ENCODE data around the gene ZNF438.

Gene ZNF438

DNA sequence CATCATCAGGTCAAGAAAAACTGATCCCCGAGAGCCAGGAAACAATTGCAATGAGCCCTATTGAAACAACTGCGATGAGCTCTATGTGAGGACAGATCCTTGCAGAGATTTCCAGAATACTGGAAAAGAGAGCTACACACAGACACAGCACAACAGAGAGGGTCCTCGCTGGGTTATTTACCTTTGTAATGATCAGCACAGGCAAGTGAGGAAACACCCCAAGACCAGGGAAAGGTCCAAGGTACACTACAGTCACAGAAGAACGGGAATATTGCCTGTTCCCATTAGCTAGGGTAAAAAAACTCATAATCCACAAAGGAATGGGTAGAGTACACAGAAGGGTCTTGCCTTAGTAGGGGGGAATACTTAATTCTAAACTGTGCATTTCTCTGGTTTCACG is 152.7 kb downstream of the ZNF438 start:
- DNase-seq (ENCODE audit: low spot score): no peak

GRCh38 chr10:30877111-30877510 is 154.6 kb downstream of the ZNF438 start:
- no peak for DNase-seq (ENCODE audit: low spot score)

GRCh38 chr10:30873411-30873810 is 158.3 kb downstream of the ZNF438 start:
- no peak for DNase-seq (ENCODE audit: low spot score)

DNA sequence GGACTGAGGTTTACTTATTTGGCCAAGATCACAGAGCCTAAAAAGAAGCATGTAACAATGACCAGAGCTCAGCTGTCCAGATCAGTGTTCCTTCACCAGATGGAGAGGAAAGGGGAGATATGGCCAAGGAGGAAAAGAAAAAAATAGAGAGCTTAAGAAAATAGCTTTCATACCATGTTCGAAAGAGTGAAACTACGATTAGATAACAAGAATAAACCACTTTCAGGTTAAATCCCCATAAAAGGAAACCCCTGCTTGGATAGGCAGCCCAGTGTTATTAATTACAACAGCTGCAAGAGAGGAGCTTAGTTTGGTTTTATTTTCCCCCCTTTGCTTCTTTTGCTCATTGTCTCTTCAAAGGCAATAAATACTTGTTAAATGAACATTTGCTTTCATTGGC is 160.8 kb downstream of the ZNF438 start:
- no peak for DNase-seq (ENCODE audit: low spot score)

DNA sequence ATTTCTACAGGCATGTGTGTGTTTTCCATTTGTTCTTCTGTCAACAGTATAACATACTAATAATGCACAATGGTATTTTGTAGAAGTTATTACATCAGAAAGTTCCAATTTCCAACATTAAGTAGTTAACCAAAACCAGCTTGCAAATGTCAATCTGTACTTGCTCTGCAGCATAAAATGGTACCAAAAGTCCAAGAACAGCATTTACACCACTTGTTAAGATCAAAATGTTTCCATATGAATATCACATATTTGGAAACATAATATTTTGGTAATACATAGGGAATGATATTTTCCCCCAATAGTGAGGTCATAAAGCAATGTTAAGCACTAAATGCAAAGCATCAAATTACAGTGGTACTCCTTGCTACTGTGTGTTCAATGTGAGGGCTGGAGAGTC is 162.1 kb downstream of the ZNF438 start:
- no peak for DNase-seq (ENCODE audit: low spot score)

- no peak for DNase-seq (ENCODE audit: low spot score)
Observed at GRCh38 chr10:30868611-30869010, 163.1 kb downstream of the ZNF438 start.

GRCh38 chr10:30866896-30867295 is 164.8 kb downstream of the ZNF438 start:
- no peak for DNase-seq (ENCODE audit: low spot score)

DNA sequence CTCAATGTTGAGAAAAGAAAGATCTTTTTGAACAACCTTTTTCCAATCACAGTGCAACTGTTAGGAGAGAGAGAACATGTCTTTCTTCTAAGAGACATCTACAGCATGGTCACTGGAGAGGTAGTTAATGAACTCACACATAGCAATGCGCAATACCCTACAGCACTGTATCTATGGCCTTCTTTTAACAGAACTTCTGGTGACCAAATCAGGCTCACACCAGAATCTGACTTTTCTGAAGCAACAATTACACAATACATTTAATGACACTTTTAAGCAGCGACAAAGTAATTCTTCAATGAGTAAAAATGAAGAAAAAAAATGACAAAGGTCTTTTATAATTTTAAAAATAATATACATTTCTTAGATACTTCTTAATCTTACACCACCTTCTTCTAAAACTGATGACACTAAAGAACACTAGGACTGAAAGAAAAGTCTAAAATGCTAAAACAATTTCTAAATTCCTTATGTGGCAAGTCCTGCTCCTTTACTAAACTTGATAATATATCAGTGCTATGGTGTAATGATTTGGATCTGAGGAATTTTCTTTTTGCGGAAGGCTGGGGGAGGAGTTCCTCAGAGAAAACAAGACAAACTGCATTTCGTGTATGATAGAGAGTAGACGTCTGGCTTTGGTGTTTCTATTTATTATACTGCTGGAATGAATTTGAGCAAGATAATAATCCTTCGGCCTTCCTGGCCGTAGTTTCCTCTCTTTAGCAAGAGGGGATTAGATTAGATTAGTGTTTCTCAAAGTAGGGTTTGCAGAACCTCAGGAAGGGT is 166.3 kb downstream of the ZNF438 start:
- DNase-seq (ENCODE audit: low spot score): no peak

GRCh38 chr10:30863516-30864210 is 168.0 kb downstream of the ZNF438 start:
- no peak for DNase-seq (ENCODE audit: low spot score)

- no peak for DNase-seq (ENCODE audit: low spot score)
Observed at GRCh38 chr10:30862486-30862885, 169.2 kb downstream of the ZNF438 start.

GRCh38 chr10:30861976-30862375 is 169.7 kb downstream of the ZNF438 start:
- no peak for DNase-seq (ENCODE audit: low spot score)

DNA sequence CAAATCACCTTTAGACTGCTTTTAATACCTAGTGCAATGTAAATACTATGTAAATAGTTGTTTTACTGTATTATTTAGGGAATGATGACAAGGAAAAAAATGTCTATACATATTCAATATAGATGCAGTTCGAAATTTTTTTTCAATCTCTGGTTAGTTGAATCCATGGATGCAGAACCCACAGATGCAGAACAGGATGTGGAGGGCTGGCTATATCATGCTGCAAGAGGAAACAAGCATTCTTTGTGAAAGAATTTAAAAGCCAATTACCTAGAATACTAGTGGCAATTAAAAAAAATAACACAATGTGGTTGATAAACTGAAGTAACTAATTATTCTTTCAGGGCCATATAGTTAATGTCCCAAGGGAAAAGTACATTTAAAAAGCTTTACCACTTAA is 170.4 kb downstream of the ZNF438 start:
- no peak for DNase-seq (ENCODE audit: low spot score)

DNA sequence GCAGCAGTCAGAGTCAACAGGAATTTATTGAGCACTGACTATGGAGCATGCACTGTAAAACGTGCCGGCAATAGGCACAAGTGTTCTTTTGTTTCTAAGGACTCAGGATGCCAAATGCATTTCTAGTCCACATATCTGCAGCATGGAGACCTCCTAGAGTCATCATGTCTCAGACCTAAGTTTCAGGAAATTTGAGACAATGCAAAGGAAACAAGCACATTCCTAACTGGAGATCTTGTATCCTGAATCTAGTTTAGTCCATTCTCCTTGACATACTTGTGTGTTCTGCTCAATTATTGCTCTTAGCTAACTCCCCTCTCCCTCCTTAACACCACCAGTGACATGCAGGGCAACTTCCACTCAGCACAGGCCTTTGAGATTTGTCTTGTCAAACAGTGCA is 173.2 kb downstream of the ZNF438 start:
- DNase-seq (ENCODE audit: low spot score): no peak

- no peak for DNase-seq (ENCODE audit: low spot score)
Observed at GRCh38 chr10:30857803-30858202, 173.9 kb downstream of the ZNF438 start.

- DNase-seq (ENCODE audit: low spot score): no peak
Observed at GRCh38 chr10:30855131-30855530, 176.5 kb downstream of the ZNF438 start.

GRCh38 chr10:30854656-30855055 is 177.0 kb downstream of the ZNF438 start:
- DNase-seq (ENCODE audit: low spot score): no peak

DNA sequence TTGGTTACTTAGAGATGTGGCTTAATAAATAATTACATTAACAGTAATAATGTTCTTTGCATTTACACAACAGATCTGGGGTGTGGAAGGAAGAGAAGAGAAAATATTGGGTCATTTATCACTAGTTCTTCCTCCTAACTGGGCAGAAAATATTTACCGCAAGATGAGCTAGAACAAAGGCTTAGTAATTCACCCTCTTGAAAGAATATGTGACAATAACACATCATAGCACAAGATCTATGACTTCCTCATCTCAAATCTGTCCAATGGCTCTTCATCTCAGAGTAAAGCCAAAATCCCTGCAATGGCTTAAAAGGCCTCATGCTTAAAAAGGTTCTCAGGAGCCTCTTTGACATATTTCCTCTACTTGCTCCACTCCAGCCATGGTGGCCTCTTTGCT is 178.6 kb downstream of the ZNF438 start:
- DNase-seq (ENCODE audit: low spot score): no peak

DNA sequence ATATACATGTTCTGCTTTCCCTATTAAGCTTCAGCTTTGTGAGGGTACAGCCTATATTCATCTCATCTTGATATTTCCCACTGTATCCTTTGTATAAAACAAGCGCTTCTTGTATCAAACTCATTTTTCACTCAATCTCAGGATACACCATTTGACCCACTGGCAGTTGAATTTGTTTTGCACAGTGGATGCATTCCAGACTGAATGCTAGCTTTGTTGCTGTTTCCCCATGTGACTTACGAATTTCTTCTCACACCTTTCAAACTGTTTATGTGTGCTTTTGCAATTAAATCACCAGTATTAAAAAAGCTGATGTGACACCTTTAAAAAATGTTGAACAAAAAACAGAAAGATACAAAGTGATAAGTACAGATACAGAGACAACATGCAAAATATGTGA is 180.9 kb downstream of the ZNF438 start:
- DNase-seq (ENCODE audit: low spot score): no peak

DNA sequence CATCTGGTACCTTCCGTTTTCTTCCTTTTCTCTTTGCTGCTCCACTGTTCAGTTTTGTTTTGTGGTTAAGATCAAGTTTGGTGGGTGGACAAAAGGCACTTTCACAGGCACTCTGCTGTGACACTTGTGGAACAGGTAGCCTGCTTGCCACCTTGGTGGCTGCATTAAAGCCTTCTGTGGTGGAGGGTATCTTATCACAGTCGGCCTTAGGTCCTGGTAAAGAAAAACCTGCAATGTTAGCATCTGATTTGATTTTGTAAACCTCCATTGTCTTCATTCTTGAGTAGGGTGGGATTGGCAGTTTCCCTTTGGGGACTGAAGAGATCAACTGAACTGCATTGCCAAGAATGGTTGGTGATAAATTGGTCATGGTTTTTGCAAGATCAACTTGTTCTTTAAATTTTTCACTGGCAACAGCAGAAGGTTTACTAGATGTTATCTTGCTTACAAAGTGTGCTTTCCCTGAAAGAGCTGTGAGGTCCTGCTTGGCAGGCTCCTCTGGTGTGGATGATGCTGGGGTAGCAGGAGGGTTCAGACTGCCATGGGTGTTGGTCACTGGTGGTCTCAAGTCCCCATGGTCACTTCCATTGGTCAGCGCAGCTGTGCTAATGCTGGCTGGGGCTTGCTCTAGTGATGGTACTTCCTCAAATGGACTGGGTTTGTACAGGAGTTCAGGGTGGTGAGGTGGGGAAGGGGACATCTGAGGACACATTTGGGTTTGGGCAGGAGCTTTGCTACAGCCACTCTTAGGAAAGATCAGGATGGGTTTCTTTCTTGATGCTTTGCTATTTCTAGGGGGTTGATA is 182.2 kb downstream of the ZNF438 start:
- no peak for DNase-seq (ENCODE audit: low spot score)

GRCh38 chr10:30848396-30849032 is 183.2 kb downstream of the ZNF438 start:
- no peak for DNase-seq (ENCODE audit: low spot score)

DNA sequence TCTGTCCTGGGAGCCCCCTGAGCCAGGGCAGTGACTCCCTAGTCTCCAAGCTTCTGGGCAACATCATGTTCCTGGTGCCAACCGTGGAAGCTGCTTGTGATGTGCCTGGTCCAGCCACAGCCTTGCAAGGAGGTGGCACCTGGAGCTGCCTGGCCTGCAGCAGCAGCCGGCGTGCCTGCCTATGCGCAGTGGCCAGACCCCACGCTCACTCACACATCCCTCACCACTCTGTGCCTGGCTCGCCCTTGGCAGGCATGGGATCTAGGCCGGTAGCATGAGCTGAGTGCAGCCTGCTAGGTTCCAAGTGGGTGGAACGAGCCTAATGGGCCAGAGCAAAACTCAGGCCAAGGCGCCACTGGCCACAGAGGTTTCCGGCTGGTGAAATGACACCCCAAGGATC is 184.0 kb downstream of the ZNF438 start:
- DNase-seq (ENCODE audit: low spot score): no peak

DNA sequence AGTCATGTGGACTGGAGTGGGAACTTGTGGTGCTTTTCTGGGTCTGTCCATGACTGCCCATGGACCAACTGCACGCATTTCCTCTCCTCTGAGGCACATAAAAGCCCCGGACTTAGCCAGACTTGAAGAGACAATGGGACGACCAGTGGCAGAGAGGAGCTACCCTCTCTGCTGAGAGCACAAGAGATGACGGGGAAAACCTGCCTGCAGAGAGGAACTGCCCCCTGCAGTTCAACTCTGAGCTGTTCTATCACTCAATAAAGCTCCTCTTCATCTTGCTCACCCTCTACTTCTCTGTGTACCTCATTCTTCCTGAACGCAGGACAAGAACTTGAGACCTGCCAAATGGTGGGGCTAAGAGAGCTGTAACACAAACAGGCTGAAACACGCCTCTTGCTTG is 184.5 kb downstream of the ZNF438 start:
- no peak for DNase-seq (ENCODE audit: low spot score)
